Measurements from ENCODE around the gene UGT1A5. TPM values are rescaled to one million over a fixed set of nuclear protein-coding genes. Genes with fewer than 3 reads are reported as not detected.

Gene UGT1A5
- total and polyA plus RNA-seq, 2 experiments from 2014 or later: not detected

DNA sequence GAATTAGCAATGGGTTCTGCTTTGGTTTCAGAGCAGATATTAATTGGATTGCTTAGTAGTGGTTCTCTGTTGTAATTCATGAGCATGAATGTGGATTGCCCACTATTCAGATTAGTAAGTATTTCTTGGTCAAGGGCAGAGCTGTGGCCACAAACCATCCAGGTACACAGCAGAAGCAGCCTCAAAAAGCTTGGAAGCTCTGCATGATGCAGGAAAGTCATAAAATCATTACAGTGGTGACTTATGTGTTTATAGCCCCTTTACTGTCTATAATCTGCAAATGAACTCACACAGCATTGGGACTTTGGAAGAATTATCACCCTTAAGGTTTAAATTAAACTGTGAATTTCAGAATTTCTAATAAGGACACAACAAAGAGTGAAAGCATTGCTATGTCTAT lies 45.4 kb downstream of the UGT1A5 start:
- ATAC-seq (no peak), DNase-seq (ENCODE audit: low spot score) (no peak)
- Mint-ChIP-seq H3K36me3 (ENCODE audit: low read depth) (no peaks in the 10 kb centered on the region), H3K9me3 (peaks cover 7% of the 10 kb centered on the region; the same call in 1 of the 3 replicates), H3K4me1 (no peaks in the 10 kb centered on the region; the same call in 2 of the 3 replicates), H3K27ac (no peak overlapping the region), H3K27me3 (ENCODE audit: insufficient read depth, low read depth, poor library complexity) (no peaks in the 10 kb centered on the region), H3K4me3 (no peak overlapping the region)
- no peaks in the 10 kb centered on the region for H3K27me3 ChIP-seq (ENCODE audit: insufficient read depth)
- no peaks in the 10 kb centered on the region for H3F3A ChIP-seq (replicated peaks; ENCODE audit: low read depth)
- no peak overlapping the region for H3K27ac ChIP-seq (ENCODE audit: low read depth)
- no peaks in the 10 kb centered on the region for H4K20me1 ChIP-seq (replicated peaks; ENCODE audit: insufficient read depth)
- TF ChIP-seq EZH2 (IDR thresholded peaks at IDR 0.05; ENCODE audit: low read depth, unreplicated experiment): no peak
- TF ChIP-seq CREB1 (CRISPR knock-in tag; IDR thresholded peaks at IDR 0.05; ENCODE audit: low read depth): no peak
- H2AFZ ChIP-seq: no peak overlapping the region
- no peaks in the 10 kb centered on the region for H3K4me1 ChIP-seq (ENCODE audit: insufficient read depth)
- no peaks in the 10 kb centered on the region for H3K36me3 ChIP-seq (ENCODE audit: insufficient read depth)
- H3K79me2 ChIP-seq (replicated peaks; ENCODE audit: insufficient read depth): no peaks in the 10 kb centered on the region
- no peak overlapping the region for H3K4me2 ChIP-seq
- H3K4me3 ChIP-seq: no peak overlapping the region
- H3K9me2 ChIP-seq (ENCODE audit: insufficient read depth): no peaks in the 10 kb centered on the region; the same call in 1 of the 2 replicates

GRCh38 chr2:233758849-233759248 lies 46.1 kb downstream of the UGT1A5 start:
- H3K36me3 ChIP-seq (ENCODE audit: insufficient read depth): no peaks in the 10 kb centered on the region
- no peak overlapping the region for H3K4me2 ChIP-seq
- H3K27me3 ChIP-seq (ENCODE audit: insufficient read depth): no peaks in the 10 kb centered on the region
- H3K9me2 ChIP-seq (ENCODE audit: insufficient read depth): no peaks in the 10 kb centered on the region; the same call in 1 of the 2 replicates
- Mint-ChIP-seq H3K9me3 (peaks cover 7% of the 10 kb centered on the region; the same call in 1 of the 3 replicates), H3K27me3 (ENCODE audit: insufficient read depth, low read depth, poor library complexity) (no peaks in the 10 kb centered on the region), H3K4me1 (no peaks in the 10 kb centered on the region; the same call in 2 of the 3 replicates), H3K4me3 (no peak overlapping the region), H3K36me3 (ENCODE audit: low read depth) (no peaks in the 10 kb centered on the region), H3K27ac (no peak overlapping the region)
- H3K79me2 ChIP-seq (replicated peaks; ENCODE audit: insufficient read depth): no peaks in the 10 kb centered on the region
- DNase-seq (ENCODE audit: low spot score) (no peak), ATAC-seq (no peak)
- H2AFZ ChIP-seq: no peak overlapping the region
- H3K27ac ChIP-seq (ENCODE audit: low read depth): no peak overlapping the region
- no peaks in the 10 kb centered on the region for H3K4me1 ChIP-seq (ENCODE audit: insufficient read depth)
- no peaks in the 10 kb centered on the region for H4K20me1 ChIP-seq (replicated peaks; ENCODE audit: insufficient read depth)
- H3F3A ChIP-seq (replicated peaks; ENCODE audit: low read depth): no peaks in the 10 kb centered on the region
- H3K4me3 ChIP-seq: no peak overlapping the region
- TF ChIP-seq CREB1 (CRISPR knock-in tag; IDR thresholded peaks at IDR 0.05; ENCODE audit: low read depth) (no peak), ETS1 (IDR thresholded peaks at IDR 0.05) (no peak), STAT1 (IDR thresholded peaks at IDR 0.05; ENCODE audit: unreplicated experiment) (no peak), CTCF (conservative IDR thresholded peaks at IDR 0.05; ENCODE audit: low read depth in 2 of 2) (no peak), POLR2AphosphoS5 (IDR thresholded peaks at IDR 0.05; ENCODE audit: low read depth) (no peak), ZNF114 (CRISPR knock-in tag; IDR thresholded peaks at IDR 0.05) (no peak)
- TF ChIP-seq, protein P1, sequence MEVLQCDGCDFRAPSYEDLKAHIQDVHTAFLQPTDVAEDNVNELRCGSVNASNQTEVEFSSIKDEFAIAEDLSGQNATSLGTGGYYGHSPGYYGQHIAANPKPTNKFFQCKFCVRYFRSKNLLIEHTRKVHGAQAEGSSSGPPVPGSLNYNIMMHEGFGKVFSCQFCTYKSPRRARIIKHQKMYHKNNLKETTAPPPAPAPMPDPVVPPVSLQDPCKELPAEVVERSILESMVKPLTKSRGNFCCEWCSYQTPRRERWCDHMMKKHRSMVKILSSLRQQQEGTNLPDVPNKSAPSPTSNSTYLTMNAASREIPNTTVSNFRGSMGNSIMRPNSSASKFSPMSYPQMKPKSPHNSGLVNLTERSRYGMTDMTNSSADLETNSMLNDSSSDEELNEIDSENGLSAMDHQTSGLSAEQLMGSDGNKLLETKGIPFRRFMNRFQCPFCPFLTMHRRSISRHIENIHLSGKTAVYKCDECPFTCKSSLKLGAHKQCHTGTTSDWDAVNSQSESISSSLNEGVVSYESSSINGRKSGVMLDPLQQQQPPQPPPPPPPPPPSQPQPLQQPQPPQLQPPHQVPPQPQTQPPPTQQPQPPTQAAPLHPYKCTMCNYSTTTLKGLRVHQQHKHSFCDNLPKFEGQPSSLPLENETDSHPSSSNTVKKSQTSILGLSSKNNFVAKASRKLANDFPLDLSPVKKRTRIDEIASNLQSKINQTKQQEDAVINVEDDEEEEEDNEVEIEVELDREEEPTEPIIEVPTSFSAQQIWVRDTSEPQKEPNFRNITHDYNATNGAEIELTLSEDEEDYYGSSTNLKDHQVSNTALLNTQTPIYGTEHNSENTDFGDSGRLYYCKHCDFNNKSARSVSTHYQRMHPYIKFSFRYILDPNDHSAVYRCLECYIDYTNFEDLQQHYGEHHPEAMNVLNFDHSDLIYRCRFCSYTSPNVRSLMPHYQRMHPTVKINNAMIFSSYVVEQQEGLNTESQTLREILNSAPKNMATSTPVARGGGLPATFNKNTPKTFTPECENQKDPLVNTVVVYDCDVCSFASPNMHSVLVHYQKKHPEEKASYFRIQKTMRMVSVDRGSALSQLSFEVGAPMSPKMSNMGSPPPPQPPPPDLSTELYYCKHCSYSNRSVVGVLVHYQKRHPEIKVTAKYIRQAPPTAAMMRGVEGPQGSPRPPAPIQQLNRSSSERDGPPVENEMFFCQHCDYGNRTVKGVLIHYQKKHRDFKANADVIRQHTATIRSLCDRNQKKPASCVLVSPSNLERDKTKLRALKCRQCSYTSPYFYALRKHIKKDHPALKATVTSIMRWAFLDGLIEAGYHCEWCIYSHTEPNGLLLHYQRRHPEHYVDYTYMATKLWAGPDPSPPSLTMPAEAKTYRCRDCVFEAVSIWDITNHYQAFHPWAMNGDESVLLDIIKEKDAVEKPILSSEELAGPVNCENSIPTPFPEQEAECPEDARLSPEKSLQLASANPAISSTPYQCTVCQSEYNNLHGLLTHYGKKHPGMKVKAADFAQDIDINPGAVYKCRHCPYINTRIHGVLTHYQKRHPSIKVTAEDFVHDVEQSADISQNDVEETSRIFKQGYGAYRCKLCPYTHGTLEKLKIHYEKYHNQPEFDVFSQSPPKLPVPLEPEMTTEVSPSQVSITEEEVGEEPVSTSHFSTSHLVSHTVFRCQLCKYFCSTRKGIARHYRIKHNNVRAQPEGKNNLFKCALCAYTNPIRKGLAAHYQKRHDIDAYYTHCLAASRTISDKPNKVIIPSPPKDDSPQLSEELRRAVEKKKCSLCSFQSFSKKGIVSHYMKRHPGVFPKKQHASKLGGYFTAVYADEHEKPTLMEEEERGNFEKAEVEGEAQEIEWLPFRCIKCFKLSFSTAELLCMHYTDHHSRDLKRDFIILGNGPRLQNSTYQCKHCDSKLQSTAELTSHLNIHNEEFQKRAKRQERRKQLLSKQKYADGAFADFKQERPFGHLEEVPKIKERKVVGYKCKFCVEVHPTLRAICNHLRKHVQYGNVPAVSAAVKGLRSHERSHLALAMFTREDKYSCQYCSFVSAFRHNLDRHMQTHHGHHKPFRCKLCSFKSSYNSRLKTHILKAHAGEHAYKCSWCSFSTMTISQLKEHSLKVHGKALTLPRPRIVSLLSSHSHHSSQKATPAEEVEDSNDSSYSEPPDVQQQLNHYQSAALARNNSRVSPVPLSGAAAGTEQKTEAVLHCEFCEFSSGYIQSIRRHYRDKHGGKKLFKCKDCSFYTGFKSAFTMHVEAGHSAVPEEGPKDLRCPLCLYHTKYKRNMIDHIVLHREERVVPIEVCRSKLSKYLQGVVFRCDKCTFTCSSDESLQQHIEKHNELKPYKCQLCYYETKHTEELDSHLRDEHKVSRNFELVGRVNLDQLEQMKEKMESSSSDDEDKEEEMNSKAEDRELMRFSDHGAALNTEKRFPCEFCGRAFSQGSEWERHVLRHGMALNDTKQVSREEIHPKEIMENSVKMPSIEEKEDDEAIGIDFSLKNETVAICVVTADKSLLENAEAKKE (CRISPR knock-in tag; IDR thresholded peaks at IDR 0.05): no peak
- TF ChIP-seq, protein P2, sequence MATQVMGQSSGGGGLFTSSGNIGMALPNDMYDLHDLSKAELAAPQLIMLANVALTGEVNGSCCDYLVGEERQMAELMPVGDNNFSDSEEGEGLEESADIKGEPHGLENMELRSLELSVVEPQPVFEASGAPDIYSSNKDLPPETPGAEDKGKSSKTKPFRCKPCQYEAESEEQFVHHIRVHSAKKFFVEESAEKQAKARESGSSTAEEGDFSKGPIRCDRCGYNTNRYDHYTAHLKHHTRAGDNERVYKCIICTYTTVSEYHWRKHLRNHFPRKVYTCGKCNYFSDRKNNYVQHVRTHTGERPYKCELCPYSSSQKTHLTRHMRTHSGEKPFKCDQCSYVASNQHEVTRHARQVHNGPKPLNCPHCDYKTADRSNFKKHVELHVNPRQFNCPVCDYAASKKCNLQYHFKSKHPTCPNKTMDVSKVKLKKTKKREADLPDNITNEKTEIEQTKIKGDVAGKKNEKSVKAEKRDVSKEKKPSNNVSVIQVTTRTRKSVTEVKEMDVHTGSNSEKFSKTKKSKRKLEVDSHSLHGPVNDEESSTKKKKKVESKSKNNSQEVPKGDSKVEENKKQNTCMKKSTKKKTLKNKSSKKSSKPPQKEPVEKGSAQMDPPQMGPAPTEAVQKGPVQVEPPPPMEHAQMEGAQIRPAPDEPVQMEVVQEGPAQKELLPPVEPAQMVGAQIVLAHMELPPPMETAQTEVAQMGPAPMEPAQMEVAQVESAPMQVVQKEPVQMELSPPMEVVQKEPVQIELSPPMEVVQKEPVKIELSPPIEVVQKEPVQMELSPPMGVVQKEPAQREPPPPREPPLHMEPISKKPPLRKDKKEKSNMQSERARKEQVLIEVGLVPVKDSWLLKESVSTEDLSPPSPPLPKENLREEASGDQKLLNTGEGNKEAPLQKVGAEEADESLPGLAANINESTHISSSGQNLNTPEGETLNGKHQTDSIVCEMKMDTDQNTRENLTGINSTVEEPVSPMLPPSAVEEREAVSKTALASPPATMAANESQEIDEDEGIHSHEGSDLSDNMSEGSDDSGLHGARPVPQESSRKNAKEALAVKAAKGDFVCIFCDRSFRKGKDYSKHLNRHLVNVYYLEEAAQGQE (IDR thresholded peaks at IDR 0.05; ENCODE audit: unreplicated experiment): no peak

All from GM23338 (cell line).